Fibroblast of skin of right quadriceps (primary cell): ENCODE measurements around the gene PNKD.

ENCODE experiments used
- DNase-seq: peaks from one replicate; pipeline ENCODE4 v3.0.0-alpha.2; 2013

PNKD gene

GRCh38 chr2:218345491-218346236, 75.3 kb downstream of the PNKD start:
- no peak for DNase-seq

- DNase-seq = no peak
Measured at GRCh38 chr2:218347172-218347571, 76.9 kb downstream of the PNKD start.

GRCh38 chr2:218354045-218354444, 83.7 kb downstream of the PNKD start:
- no peak for DNase-seq

- DNase-seq = no peak
Measured at GRCh38 chr2:218354850-218355443, 84.6 kb downstream of the PNKD start.

GRCh38 chr2:218357236-218358177, 87.2 kb downstream of the PNKD start:
- no peak for DNase-seq

GRCh38 chr2:218360453-218360852, 90.1 kb downstream of the PNKD start:
- DNase-seq = no peak

- DNase-seq = no peak
Measured at GRCh38 chr2:218362606-218363005, 92.3 kb downstream of the PNKD start.

GRCh38 chr2:218363736-218364135, 93.4 kb downstream of the PNKD start:
- no peak for DNase-seq

- DNase-seq = no peak
Measured at GRCh38 chr2:218364196-218364595, 93.9 kb downstream of the PNKD start.

- DNase-seq = no peak
Measured at GRCh38 chr2:218366621-218367414, 96.5 kb downstream of the PNKD start.

- DNase-seq = peak; percentile 60
Measured at GRCh38 chr2:218367415-218368149, 97.3 kb downstream of the PNKD start.

GRCh38 chr2:218368150-218368528, 97.8 kb downstream of the PNKD start:
- DNase-seq = no peak

GRCh38 chr2:218368621-218369153, 98.4 kb downstream of the PNKD start:
- no peak for DNase-seq

- no peak for DNase-seq
Measured at GRCh38 chr2:218369330-218369729, 99.0 kb downstream of the PNKD start.

GRCh38 chr2:218370410-218371063, 100.2 kb downstream of the PNKD start:
- peak; percentile 39 for DNase-seq

GRCh38 chr2:218371983-218372350, 101.6 kb downstream of the PNKD start:
- no peak for DNase-seq

- DNase-seq = no peak
Measured at GRCh38 chr2:218374795-218375194, 104.5 kb downstream of the PNKD start.

GRCh38 chr2:218375212-218375611, 104.9 kb downstream of the PNKD start:
- DNase-seq = peak; percentile 89

- DNase-seq = no peak
Measured at GRCh38 chr2:218378053-218378452, 107.7 kb downstream of the PNKD start.

GRCh38 chr2:218381916-218382366, 111.6 kb downstream of the PNKD start, which contains the start of gene SLC11A1:
Gene SLC11A1 (plus strand): TSS chr2:218382273. CDS start chr2:218382369, 96 bp downstream.
- no peak for DNase-seq

- DNase-seq = no peak
Measured at GRCh38 chr2:218382785-218383184, 112.5 kb downstream of the PNKD start.
